IMR-90 (cell line): ENCODE measurements around the gene PHKB. TPM values are rescaled to one million over a fixed set of nuclear protein-coding genes. Genes with fewer than 3 reads are reported as not detected.
A peak's percentile ranks its signal among the peaks of the same experiment; 100 is the strongest.

Experiments used
- ATAC-seq: fragments of 200-7000 bp; cut with Tn5 transposase; 2 replicates; pipeline ENCODE4 v1.9.1; 2020; ENCODE audit warnings: low read depth, mild to moderate bottlenecking, moderate library complexity
- BruUV-seq: library from RNA; stranded (reverse); fragments of 400-500 nt; replicated peaks from 2 replicates; lab custom pipeline; 2021; lab: Mats Ljungman, UMichigan
- CTCF ChIA-PET: fragments of 300-600 bp; formaldehyde crosslinking; extraction: SDS; loops from one replicate; lab custom pipeline; 2021; ENCODE audit warnings: antibody characterized with exemption; lab: Yijun Ruan, JAX
- POLR2A ChIA-PET: fragments of 300-600 bp; sonication (Branson Sonifier 250); formaldehyde crosslinking; loops from one replicate; lab custom pipeline; 2022; ENCODE audit warnings: antibody characterized with exemption; ENCODE audit not compliant: unreplicated experiment; lab: Charles Lee
- DNase-seq: peaks from one replicate; pipeline ENCODE4 v3.0.0; 2013
- H2AFZ ChIP-seq: replicated peaks from 2 replicates; pipeline ENCODE3; 2013; ENCODE audit warnings: low read length, mild to moderate bottlenecking; ENCODE audit not compliant: poor library complexity
- H2AK5ac ChIP-seq: 2 replicates; pipeline ENCODE4 v1.6.1; 2013; ENCODE audit warnings: low read depth, low read length, inconsistent platforms
- H2AK9ac ChIP-seq: replicated peaks from 2 replicates; pipeline ENCODE3; 2013; ENCODE audit warnings: mild to moderate bottlenecking, low read depth, low read length, moderate library complexity; ENCODE audit not compliant: poor library complexity
- H2BK120ac ChIP-seq: 2 replicates; pipeline ENCODE4 v1.6.1; 2013; ENCODE audit warnings: low read depth, low read length, inconsistent platforms
- H2BK15ac ChIP-seq: 3 replicates; pipeline ENCODE4 v1.6.1; 2013; ENCODE audit warnings: low read depth, low read length, inconsistent platforms
- H2BK20ac ChIP-seq: 2 replicates; pipeline ENCODE4 v1.6.1; 2013; ENCODE audit warnings: low read depth, mild to moderate bottlenecking, inconsistent platforms, low read length, moderate library complexity
- H2BK5ac ChIP-seq: 2 replicates; pipeline ENCODE4 v1.6.1; 2013; ENCODE audit warnings: mild to moderate bottlenecking, low read depth, low read length, inconsistent platforms; ENCODE audit not compliant: poor library complexity, severe bottlenecking
- H3K14ac ChIP-seq: replicated peaks from 2 replicates; pipeline ENCODE4 v1.6.1; 2013; ENCODE audit warnings: low read depth, low read length, inconsistent platforms
- H3K18ac ChIP-seq: 2 replicates; pipeline ENCODE4 v1.6.1; 2013; ENCODE audit warnings: low read depth, low read length, control low read depth
- H3K23ac ChIP-seq: 2 replicates; pipeline ENCODE4 v1.6.1; 2013; ENCODE audit warnings: low read depth, low read length, inconsistent platforms
- H3K27ac ChIP-seq: 2 replicates; pipeline ENCODE4 v1.5.1; 2013; ENCODE audit warnings: mild to moderate bottlenecking, control low read depth, low read length; ENCODE audit not compliant: insufficient read depth
- H3K27me3 ChIP-seq: 2 replicates; pipeline ENCODE4 v1.6.1; 2013; ENCODE audit warnings: low read length; ENCODE audit not compliant: control insufficient read depth, insufficient read depth
- H3K36me3 ChIP-seq: 2 replicates; pipeline ENCODE4 v1.6.1; 2013; ENCODE audit warnings: low read length, mixed read lengths; ENCODE audit not compliant: control insufficient read depth, insufficient read depth
- H3K4ac ChIP-seq: 2 replicates; pipeline ENCODE4 v1.6.1; 2013; ENCODE audit warnings: low read depth, low read length, inconsistent platforms
- H3K4me1 ChIP-seq: 2 replicates; pipeline ENCODE4 v1.6.1; 2013; ENCODE audit warnings: low read length, mixed read lengths; ENCODE audit not compliant: control insufficient read depth, insufficient read depth
- H3K4me2 ChIP-seq: 2 replicates; pipeline ENCODE4 v1.6.1; 2013; ENCODE audit warnings: low read depth, mild to moderate bottlenecking, control low read depth, low read length, moderate library complexity
- H3K4me3 ChIP-seq: 2 replicates; pipeline ENCODE4 v1.5.1; 2013; ENCODE audit warnings: low read depth, mild to moderate bottlenecking, control low read depth, low read length, moderate library complexity; ENCODE audit not compliant: insufficient read depth
- H3K56ac ChIP-seq: 2 replicates; pipeline ENCODE4 v1.6.1; 2013; ENCODE audit warnings: low read length, inconsistent platforms; ENCODE audit not compliant: insufficient read depth; ENCODE audit errors: extremely low read depth
- H3K79me1 ChIP-seq, 2 experiments: 2 replicates each; pipeline ENCODE4 v1.6.1; 2013; ENCODE audit warnings: low read length in 2 of 2, inconsistent platforms in 1 of 2, low read depth in 1 of 2
- H3K9ac ChIP-seq: 2 replicates; pipeline ENCODE4 v1.6.1; 2013; ENCODE audit warnings: low read depth, low read length, control low read depth
- H3K9me1 ChIP-seq: 2 replicates; pipeline ENCODE4 v1.6.1; 2013; ENCODE audit warnings: low read length, inconsistent platforms; ENCODE audit not compliant: insufficient read depth
- H3K9me3 ChIP-seq: 2 replicates; pipeline ENCODE4 v1.6.1; 2013; ENCODE audit warnings: low read length; ENCODE audit not compliant: control insufficient read depth, insufficient read depth
- H4K20me1 ChIP-seq: 2 replicates; pipeline ENCODE4 v1.6.1; 2013; ENCODE audit warnings: low read length, inconsistent platforms; ENCODE audit not compliant: insufficient read depth
- H4K5ac ChIP-seq: 2 replicates; pipeline ENCODE4 v1.6.1; 2013; ENCODE audit warnings: mild to moderate bottlenecking, low read depth, low read length, control low read depth
- H4K8ac ChIP-seq, 2 experiments: 2 replicates each; pipeline ENCODE4 v1.6.1; 2013; ENCODE audit warnings: low read depth in 2 of 2, low read length in 2 of 2, control low read depth in 1 of 2, inconsistent platforms in 1 of 2
- H4K91ac ChIP-seq: 2 replicates; pipeline ENCODE4 v1.6.1; 2013; ENCODE audit warnings: low read depth, low read length, inconsistent platforms; ENCODE audit not compliant: insufficient read depth
- CHD1 ChIP-seq: IDR thresholded peaks from 2 replicates; pipeline ENCODE4 v1.6.1; 2012; ENCODE audit warnings: low read depth, low read length, improper control_type of control experiment
- MAZ ChIP-seq: IDR thresholded peaks from 2 replicates; pipeline ENCODE4 v1.6.1; 2012; ENCODE audit warnings: low read depth, mild to moderate bottlenecking, low read length, improper control_type of control experiment, moderate library complexity, borderline replicate concordance
- POLR2A ChIP-seq: IDR thresholded peaks from 2 replicates; pipeline ENCODE4 v1.6.1; 2012; ENCODE audit warnings: mild to moderate bottlenecking, low read depth, low read length
- SMC3 ChIP-seq: fragments of 150-350 bp; IDR thresholded peaks from 2 replicates; pipeline ENCODE4 v1.6.1; 2016; ENCODE audit warnings: low read depth, mild to moderate bottlenecking, antibody characterized with exemption, low read length, moderate library complexity
- whole genome bisulfite sequencing, 2 experiments: methylation state at CpG; one replicate each; pipeline versions ENCODE4 v1.1.5 to v1.1.7; 2013; ENCODE audit warnings: missing lambda C conversion rate in 2 of 2; ENCODE audit not compliant: insufficient read length in 1 of 2; ENCODE audit errors: extremely low coverage in 2 of 2; 5-methylcytosine and 5-hydroxymethylcytosine counted together
- dilution Hi-C: fragments of 300-500 bp; cut with HindIII; formaldehyde crosslinking; loops from one replicate; pipeline ENCODE4 v1.14.3; 2018; ENCODE audit warnings: low sequenced_read_pairs; ENCODE audit not compliant: unreplicated experiment
- in situ Hi-C: fragments of 300-500 bp; cut with MboI; formaldehyde crosslinking; loops from 3 replicates; pipeline ENCODE4 v1.14.3; 2019; ENCODE audit warnings: low sequenced_read_pairs, inconsistent platforms, mixed read lengths
- intact Hi-C: fragments of 100-400 bp; cut with micrococcal nuclease; formaldehyde crosslinking; loops from 2 replicates; pipeline ENCODE4 v1.10.0; 2022
- polyA plus RNA-seq, 3 experiments: library from polyadenylated mRNA; depleted of rRNA; stranded (reverse); fragments of >200 nt; gene quantifications; 2 replicates each; pipeline ENCODE4 v1.2.3, GENCODE V29; 2012; ENCODE audit warnings: low replicate concordance in 1 of 3
- total RNA-seq: library from RNA; depleted of rRNA; stranded (reverse); fragments of >200 nt; gene quantifications from 2 replicates; pipeline ENCODE4 v1.2.3, GENCODE V29; 2012
- TF ChIP-seq, protein P1 (sequence below): conservative IDR thresholded peaks from 2 replicates; pipeline ENCODE4 v1.5.1; 2012; ENCODE audit warnings: mild to moderate bottlenecking, low read depth, low read length, improper control_type of control experiment
- TF ChIP-seq, protein P2 (sequence below): fragments of 150-350 bp; IDR thresholded peaks from 2 replicates; pipeline ENCODE4 v1.6.1; 2017; ENCODE audit warnings: mild to moderate bottlenecking, antibody characterized with exemption, low read length, low read depth

PHKB gene
- total and polyA plus RNA-seq, 2 of the 4 experiments (the other 2 are of a cell fraction): 24.2 to 58.6 TPM

DNA sequence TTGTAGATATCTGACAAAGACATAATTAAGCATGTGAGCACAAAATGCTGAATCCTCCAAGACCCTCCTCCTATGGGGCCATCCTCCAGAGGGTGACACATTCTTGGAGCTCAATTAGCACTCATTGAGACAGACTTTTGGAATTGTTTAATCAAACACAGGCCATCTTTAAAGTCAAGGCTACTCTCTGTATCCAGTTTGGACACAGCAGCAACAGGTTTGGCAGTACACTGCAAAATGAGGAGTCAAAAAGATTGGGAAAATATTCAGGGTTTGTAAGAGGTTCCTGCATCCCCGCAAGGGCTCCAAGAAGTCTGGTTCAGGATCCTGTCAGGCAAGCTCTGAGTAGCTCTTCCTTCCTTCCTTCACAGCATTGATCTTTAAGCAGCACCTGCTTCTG, 1.5 kb upstream of the PHKB start:
- Histone ChIP-seq H2AK5ac (no peak overlapping the region), H2BK5ac (no peak overlapping the region), H3K27me3 (no peaks in the 10 kb centered on the region), H3K9me3 (no peaks in the 10 kb centered on the region), H3K18ac (no peak overlapping the region), H2AFZ (no peak overlapping the region), H2BK15ac (no peak overlapping the region), H4K5ac (no peak overlapping the region; the same call in 1 of the 2 replicates), H2BK120ac (no peak overlapping the region), H3K4ac (no peak overlapping the region), H2BK20ac (no peak overlapping the region), H4K20me1 (no peaks in the 10 kb centered on the region; the same call in 1 of the 2 replicates), H3K4me3 (peak overlapping the region; percentile 84; the same call in 1 of the 2 replicates), H3K4me1 (peaks cover 4% of the 10 kb centered on the region; the same call in 1 of the 2 replicates), H3K27ac (no peak overlapping the region), H3K79me1 (peaks cover 26 to 52% of the 10 kb centered on the region in 2 experiments), H3K4me2 (peak overlapping the region; percentile 94), H3K14ac (no peak overlapping the region), H3K36me3 (peaks cover 7% of the 10 kb centered on the region), H4K91ac (no peak overlapping the region), H4K8ac (peak overlapping the region; percentile 95 to 98; a peak in 2 of 4 replicates), H3K23ac (no peak overlapping the region; the same call in 1 of the 2 replicates), H3K9me1 (peaks cover 9% of the 10 kb centered on the region), H3K9ac (no peak overlapping the region), H3K56ac (no peak overlapping the region), H2AK9ac (no peak overlapping the region)
- BruUV-seq: no TSS peak
- dilution Hi-C loops (no loop called here), in situ Hi-C loops (loop anchor here (25.0 kb wide), 1 partner anchor 703 kb away; the partner anchor contains the start of gene ABCC12), intact Hi-C loops (loop anchor here (2.0 to 10.0 kb wide), 4 partner anchors 275 to 705 kb away; no protein-coding TSS in a partner anchor)
- no peak for TF ChIP-seq CHD1
- TF ChIP-seq SMC3: no peak
- TF ChIP-seq, protein P1, sequence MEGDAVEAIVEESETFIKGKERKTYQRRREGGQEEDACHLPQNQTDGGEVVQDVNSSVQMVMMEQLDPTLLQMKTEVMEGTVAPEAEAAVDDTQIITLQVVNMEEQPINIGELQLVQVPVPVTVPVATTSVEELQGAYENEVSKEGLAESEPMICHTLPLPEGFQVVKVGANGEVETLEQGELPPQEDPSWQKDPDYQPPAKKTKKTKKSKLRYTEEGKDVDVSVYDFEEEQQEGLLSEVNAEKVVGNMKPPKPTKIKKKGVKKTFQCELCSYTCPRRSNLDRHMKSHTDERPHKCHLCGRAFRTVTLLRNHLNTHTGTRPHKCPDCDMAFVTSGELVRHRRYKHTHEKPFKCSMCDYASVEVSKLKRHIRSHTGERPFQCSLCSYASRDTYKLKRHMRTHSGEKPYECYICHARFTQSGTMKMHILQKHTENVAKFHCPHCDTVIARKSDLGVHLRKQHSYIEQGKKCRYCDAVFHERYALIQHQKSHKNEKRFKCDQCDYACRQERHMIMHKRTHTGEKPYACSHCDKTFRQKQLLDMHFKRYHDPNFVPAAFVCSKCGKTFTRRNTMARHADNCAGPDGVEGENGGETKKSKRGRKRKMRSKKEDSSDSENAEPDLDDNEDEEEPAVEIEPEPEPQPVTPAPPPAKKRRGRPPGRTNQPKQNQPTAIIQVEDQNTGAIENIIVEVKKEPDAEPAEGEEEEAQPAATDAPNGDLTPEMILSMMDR: no peak
- TF ChIP-seq, protein P2, sequence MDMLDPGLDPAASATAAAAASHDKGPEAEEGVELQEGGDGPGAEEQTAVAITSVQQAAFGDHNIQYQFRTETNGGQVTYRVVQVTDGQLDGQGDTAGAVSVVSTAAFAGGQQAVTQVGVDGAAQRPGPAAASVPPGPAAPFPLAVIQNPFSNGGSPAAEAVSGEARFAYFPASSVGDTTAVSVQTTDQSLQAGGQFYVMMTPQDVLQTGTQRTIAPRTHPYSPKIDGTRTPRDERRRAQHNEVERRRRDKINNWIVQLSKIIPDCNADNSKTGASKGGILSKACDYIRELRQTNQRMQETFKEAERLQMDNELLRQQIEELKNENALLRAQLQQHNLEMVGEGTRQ: no peak
- TF ChIP-seq MAZ: no peak
- TF ChIP-seq POLR2A: no peak
- DNase-seq (no peak), ATAC-seq (no peak)
- no CpG with 5 or more reads among the region's 1 CpG for WGBS, 2 experiments
- POLR2A ChIA-PET: no interaction called here
- CTCF ChIA-PET: no interaction called here
